Skin epidermis (tissue), 12 donors: ENCODE data around the gene GREB1.

Experiments used
- H3K27ac ChIP-seq, 21 experiments: fragments of 200-600 bp; sonication (generic) in 11 of 21; one replicate each; pipeline ENCODE4 v1.5.0; 2020; ENCODE audit warnings: mild to moderate bottlenecking in 3 of 21, inconsistent platforms in 2 of 21, moderate library complexity in 2 of 21
- H3K4me3 ChIP-seq, 7 experiments: fragments of 200-600 bp; sonication (generic) in 2 of 7; one replicate each; pipeline ENCODE4 v1.5.0; 2020; ENCODE audit warnings: inconsistent platforms in 2 of 7, mild to moderate bottlenecking in 2 of 7, moderate library complexity in 1 of 7

GREB1 gene

GRCh38 chr2:11577101-11577883 is 43.4 kb downstream of the GREB1 start:
- H3K27ac ChIP-seq, result no peak overlapping the region
- no peak overlapping the region for H3K4me3 ChIP-seq

GRCh38 chr2:11578081-11578948 is 44.5 kb downstream of the GREB1 start:
- Histone ChIP-seq H3K4me3 (no peak overlapping the region), H3K27ac (no peak overlapping the region)

- no peak overlapping the region for H3K4me3 ChIP-seq
- no peak overlapping the region for H3K27ac ChIP-seq
Observed at GRCh38 chr2:11578986-11579774, 45.3 kb downstream of the GREB1 start.

- Histone ChIP-seq H3K27ac (no peak overlapping the region), H3K4me3 (no peak overlapping the region)
Observed at GRCh38 chr2:11579867-11580659, 46.2 kb downstream of the GREB1 start.

- Histone ChIP-seq H3K4me3 (no peak overlapping the region), H3K27ac (no peak overlapping the region)
Observed at GRCh38 chr2:11580697-11581096, 46.9 kb downstream of the GREB1 start.

GRCh38 chr2:11581124-11581796 is 47.4 kb downstream of the GREB1 start:
- Histone ChIP-seq H3K27ac (no peak overlapping the region), H3K4me3 (no peak overlapping the region)

- H3K27ac ChIP-seq, result peak overlapping the region in 6 of 21 experiments; percentile 18 to 73 (median 51)
- no peak overlapping the region for H3K4me3 ChIP-seq
Observed at GRCh38 chr2:11581797-11582611, 48.2 kb downstream of the GREB1 start.

GRCh38 chr2:11582612-11582861 is 48.7 kb downstream of the GREB1 start:
- peak overlapping the region in 6 of 21 experiments; percentile 18 to 73 (median 46) for H3K27ac ChIP-seq
- no peak overlapping the region for H3K4me3 ChIP-seq

GRCh38 chr2:11582862-11583752 is 49.3 kb downstream of the GREB1 start:
- peak overlapping the region in 12 of 21 experiments; percentile 0 to 73 (median 46) for H3K27ac ChIP-seq
- no peak overlapping the region for H3K4me3 ChIP-seq

GRCh38 chr2:11583840-11584524 is 50.1 kb downstream of the GREB1 start:
- Histone ChIP-seq H3K4me3 (no peak overlapping the region), H3K27ac (peak overlapping the region in 10 of 21 experiments; percentile 38 to 73 (median 48))

- Histone ChIP-seq H3K4me3 (no peak overlapping the region), H3K27ac (no peak overlapping the region)
Observed at GRCh38 chr2:11584525-11585056, 50.7 kb downstream of the GREB1 start.

- no peak overlapping the region for H3K27ac ChIP-seq
- no peak overlapping the region for H3K4me3 ChIP-seq
Observed at GRCh38 chr2:11585071-11585470, 51.2 kb downstream of the GREB1 start.

GRCh38 chr2:11588228-11589110 is 54.6 kb downstream of the GREB1 start:
- Histone ChIP-seq H3K4me3 (no peak overlapping the region), H3K27ac (no peak overlapping the region)

GRCh38 chr2:11589316-11589940 is 55.6 kb downstream of the GREB1 start:
- H3K4me3 ChIP-seq, result no peak overlapping the region

GRCh38 chr2:11590193-11590592 is 56.3 kb downstream of the GREB1 start:
- no peak overlapping the region for H3K4me3 ChIP-seq
- no peak overlapping the region for H3K27ac ChIP-seq

More at GRCh38 chr2:11589316-11589940, 55.6 kb downstream of the GREB1 start:
- no peak overlapping the region for H3K27ac ChIP-seq
